HL-60 (cell line): ENCODE data around the gene MTHFD1L.

ENCODE experiments used
- DNase-seq, 2 experiments: peaks; one replicate each; pipeline ENCODE4 v3.0.0-alpha.2; 2010 to 2020; ENCODE audit warnings: low read depth in 1 of 2, low spot score in 1 of 2
- H3K27ac ChIP-seq: fragments of 250-450 bp; sonication (Bioruptor Pico); replicated peaks from 2 replicates; pipeline ENCODE4 v1.5.1; 2020; ENCODE audit warnings: mild to moderate bottlenecking, moderate library complexity
- H3K27me3 ChIP-seq: fragments of 250-450 bp; sonication (Bioruptor Pico); 2 replicates; pipeline ENCODE4 v1.5.1; 2021; ENCODE audit warnings: mild to moderate bottlenecking, moderate library complexity; ENCODE audit not compliant: insufficient read depth, poor library complexity, severe bottlenecking
- H3K4me3 ChIP-seq: replicated peaks from 2 replicates; pipeline ENCODE4 v1.5.1; 2011; ENCODE audit warnings: mild to moderate bottlenecking, control low read depth, low read length; ENCODE audit not compliant: insufficient read depth
- CTCF ChIP-seq: IDR thresholded peaks from one replicate; pipeline ENCODE4 v1.5.1; 2011; ENCODE audit warnings: low read length, control low read depth, inconsistent platforms; ENCODE audit not compliant: insufficient read depth
- GABPA ChIP-seq: IDR thresholded peaks from 2 replicates; pipeline ENCODE4 v1.6.1; 2012; ENCODE audit warnings: low read depth
- POLR2AphosphoS5 ChIP-seq: IDR thresholded peaks from 2 replicates; pipeline ENCODE4 v1.6.1; 2012; ENCODE audit warnings: low read depth
- SPI1 ChIP-seq: IDR thresholded peaks from 2 replicates; pipeline ENCODE4 v1.6.1; 2012; ENCODE audit warnings: low read depth, mild to moderate bottlenecking, borderline replicate concordance
- TF ChIP-seq, protein P1 (sequence below): IDR thresholded peaks from 2 replicates; pipeline ENCODE4 v1.6.1; 2012; ENCODE audit warnings: low read depth; ENCODE audit not compliant: insufficient replicate concordance

The MTHFD1L gene

GRCh38 chr6:150830439-150831165 lies 34.9 kb upstream of the MTHFD1L start:
- no peak overlapping the region for H3K27ac ChIP-seq
- TF ChIP-seq POLR2AphosphoS5 = no peak
- no peak for TF ChIP-seq GABPA
- TF ChIP-seq, protein P1, sequence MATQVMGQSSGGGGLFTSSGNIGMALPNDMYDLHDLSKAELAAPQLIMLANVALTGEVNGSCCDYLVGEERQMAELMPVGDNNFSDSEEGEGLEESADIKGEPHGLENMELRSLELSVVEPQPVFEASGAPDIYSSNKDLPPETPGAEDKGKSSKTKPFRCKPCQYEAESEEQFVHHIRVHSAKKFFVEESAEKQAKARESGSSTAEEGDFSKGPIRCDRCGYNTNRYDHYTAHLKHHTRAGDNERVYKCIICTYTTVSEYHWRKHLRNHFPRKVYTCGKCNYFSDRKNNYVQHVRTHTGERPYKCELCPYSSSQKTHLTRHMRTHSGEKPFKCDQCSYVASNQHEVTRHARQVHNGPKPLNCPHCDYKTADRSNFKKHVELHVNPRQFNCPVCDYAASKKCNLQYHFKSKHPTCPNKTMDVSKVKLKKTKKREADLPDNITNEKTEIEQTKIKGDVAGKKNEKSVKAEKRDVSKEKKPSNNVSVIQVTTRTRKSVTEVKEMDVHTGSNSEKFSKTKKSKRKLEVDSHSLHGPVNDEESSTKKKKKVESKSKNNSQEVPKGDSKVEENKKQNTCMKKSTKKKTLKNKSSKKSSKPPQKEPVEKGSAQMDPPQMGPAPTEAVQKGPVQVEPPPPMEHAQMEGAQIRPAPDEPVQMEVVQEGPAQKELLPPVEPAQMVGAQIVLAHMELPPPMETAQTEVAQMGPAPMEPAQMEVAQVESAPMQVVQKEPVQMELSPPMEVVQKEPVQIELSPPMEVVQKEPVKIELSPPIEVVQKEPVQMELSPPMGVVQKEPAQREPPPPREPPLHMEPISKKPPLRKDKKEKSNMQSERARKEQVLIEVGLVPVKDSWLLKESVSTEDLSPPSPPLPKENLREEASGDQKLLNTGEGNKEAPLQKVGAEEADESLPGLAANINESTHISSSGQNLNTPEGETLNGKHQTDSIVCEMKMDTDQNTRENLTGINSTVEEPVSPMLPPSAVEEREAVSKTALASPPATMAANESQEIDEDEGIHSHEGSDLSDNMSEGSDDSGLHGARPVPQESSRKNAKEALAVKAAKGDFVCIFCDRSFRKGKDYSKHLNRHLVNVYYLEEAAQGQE = no peak
- no peak for TF ChIP-seq CTCF
- TF ChIP-seq SPI1 = no peak
- H3K27me3 ChIP-seq = no peaks in the 10 kb centered on the region
- DNase-seq = no peak
- H3K4me3 ChIP-seq = no peak overlapping the region

DNA sequence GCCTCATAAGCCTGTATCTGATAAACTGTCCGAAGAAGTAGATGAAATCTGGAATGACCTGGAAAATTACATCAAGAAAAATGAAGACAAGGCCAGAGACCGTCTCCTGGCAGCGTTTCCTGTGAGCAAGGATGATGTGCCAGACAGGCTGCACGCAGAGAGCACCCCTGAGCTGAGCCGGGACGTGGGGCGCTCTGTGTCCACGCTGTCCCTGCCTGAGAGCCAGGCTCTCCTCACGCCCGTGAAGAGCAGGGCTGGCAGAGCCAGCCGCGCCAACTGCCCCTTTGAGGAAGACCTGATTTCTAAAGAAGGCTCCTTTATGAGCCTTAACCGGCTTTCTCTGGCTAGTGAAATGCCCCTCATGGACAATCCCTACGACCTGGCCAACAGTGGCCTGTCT lies 33.9 kb upstream of the MTHFD1L start:
- Histone ChIP-seq H3K27ac (no peak overlapping the region), H3K27me3 (no peaks in the 10 kb centered on the region), H3K4me3 (no peak overlapping the region)
- TF ChIP-seq, protein P1 = no peak
- TF ChIP-seq POLR2AphosphoS5 = no peak
- TF ChIP-seq GABPA = no peak
- TF ChIP-seq CTCF = no peak
- TF ChIP-seq SPI1 = no peak
- DNase-seq = no peak

GRCh38 chr6:150835620-150836019 lies 29.9 kb upstream of the MTHFD1L start:
- no peak overlapping the region for H3K4me3 ChIP-seq
- H3K27me3 ChIP-seq = no peaks in the 10 kb centered on the region
- no peak overlapping the region for H3K27ac ChIP-seq
- TF ChIP-seq SPI1 (no peak), POLR2AphosphoS5 (no peak), CTCF (no peak), GABPA (no peak)
- TF ChIP-seq, protein P1 = no peak
- DNase-seq = no peak
